H9 (cell line): ENCODE results near the gene CLIC6. TPM values are rescaled to one million over a fixed set of nuclear protein-coding genes. Genes with fewer than 3 reads are reported as not detected.

Experiments
- DNase-seq: peaks from one replicate; pipeline ENCODE4 v3.0.0-alpha.2; 2017
- H2AFZ ChIP-seq: one replicate; pipeline ENCODE4 v1.6.1; 2013; ENCODE audit warnings: mild to moderate bottlenecking, low read length, control low read depth, moderate library complexity
- H2AK5ac ChIP-seq: 2 replicates; pipeline ENCODE4 v1.6.1; 2013; ENCODE audit warnings: low read length, control low read depth, mixed read lengths; ENCODE audit not compliant: insufficient read length
- H2BK120ac ChIP-seq: one replicate; pipeline ENCODE4 v1.6.1; 2013; ENCODE audit warnings: low read depth, mild to moderate bottlenecking, low read length, control low read depth, inconsistent platforms; ENCODE audit not compliant: poor library complexity, severe bottlenecking
- H2BK12ac ChIP-seq: 2 replicates; pipeline ENCODE4 v1.6.1; 2013; ENCODE audit warnings: low read length, control low read depth, mixed read lengths, low read depth; ENCODE audit not compliant: insufficient read length
- H2BK15ac ChIP-seq: 2 replicates; pipeline ENCODE4 v1.6.1; 2013; ENCODE audit warnings: low read depth, low read length, control low read depth
- H2BK20ac ChIP-seq: one replicate; pipeline ENCODE4 v1.6.1; 2013; ENCODE audit warnings: low read depth, mild to moderate bottlenecking, low read length, control low read depth, inconsistent platforms; ENCODE audit not compliant: poor library complexity, severe bottlenecking
- H2BK5ac ChIP-seq: 2 replicates; pipeline ENCODE4 v1.6.1; 2013; ENCODE audit warnings: low read length, control low read depth, mixed read lengths; ENCODE audit not compliant: insufficient read length
- H3K14ac ChIP-seq: 2 replicates; pipeline ENCODE4 v1.6.1; 2013; ENCODE audit warnings: low read length, control low read depth; ENCODE audit not compliant: insufficient read depth
- H3K18ac ChIP-seq: 2 replicates; pipeline ENCODE4 v1.6.1; 2013; ENCODE audit warnings: low read depth, mild to moderate bottlenecking, mixed read lengths, low read length, control low read depth; ENCODE audit not compliant: insufficient read length
- H3K23ac ChIP-seq: 2 replicates; pipeline ENCODE4 v1.6.1; 2013; ENCODE audit warnings: low read length, control low read depth, mixed read lengths, low read depth; ENCODE audit not compliant: insufficient read length
- H3K23me2 ChIP-seq: 2 replicates; pipeline ENCODE4 v1.6.1; 2013; ENCODE audit warnings: low read depth, mild to moderate bottlenecking, mixed read lengths, low read length, control low read depth; ENCODE audit not compliant: insufficient read length, poor library complexity, severe bottlenecking
- H3K27ac ChIP-seq: 2 replicates; pipeline ENCODE4 v1.5.1; 2013; ENCODE audit warnings: low read length, control low read depth, mixed read lengths, low read depth; ENCODE audit not compliant: insufficient read length
- H3K27me3 ChIP-seq: 2 replicates; pipeline ENCODE4 v1.6.1; 2013; ENCODE audit warnings: low read length, control low read depth, inconsistent platforms; ENCODE audit not compliant: insufficient read depth
- H3K4ac ChIP-seq: 2 replicates; pipeline ENCODE4 v1.6.1; 2013; ENCODE audit warnings: low read depth, mild to moderate bottlenecking, control low read depth, inconsistent platforms, low read length, moderate library complexity
- H3K4me1 ChIP-seq: 2 replicates; pipeline ENCODE4 v1.6.1; 2013; ENCODE audit warnings: low read length, control low read depth, inconsistent platforms; ENCODE audit not compliant: insufficient read depth
- H3K4me2 ChIP-seq: 2 replicates; pipeline ENCODE4 v1.6.1; 2013; ENCODE audit warnings: low read length, control low read depth, mixed read lengths; ENCODE audit not compliant: insufficient read length, insufficient read depth
- H3K56ac ChIP-seq: 2 replicates; pipeline ENCODE4 v1.6.1; 2013; ENCODE audit warnings: low read depth, mild to moderate bottlenecking, mixed read lengths, low read length, control low read depth; ENCODE audit not compliant: insufficient read length
- H3K79me1 ChIP-seq: 2 replicates; pipeline ENCODE4 v1.6.1; 2013; ENCODE audit warnings: low read depth, mild to moderate bottlenecking, moderate library complexity, low read length, control low read depth, inconsistent platforms; ENCODE audit not compliant: insufficient read depth, poor library complexity, severe bottlenecking
- H3K79me2 ChIP-seq: 2 replicates; pipeline ENCODE4 v1.6.1; 2013; ENCODE audit warnings: low read length, control low read depth, inconsistent platforms; ENCODE audit not compliant: insufficient read depth
- H3K9ac ChIP-seq: 2 replicates; pipeline ENCODE4 v1.6.1; 2013; ENCODE audit warnings: low read length, control low read depth, mixed read lengths; ENCODE audit not compliant: insufficient read length; ENCODE audit errors: extremely low read depth
- H3K9me3 ChIP-seq: one replicate; pipeline ENCODE4 v1.6.1; 2013; ENCODE audit warnings: low read depth, low read length, inconsistent platforms; ENCODE audit not compliant: control insufficient read depth
- H3T11ph ChIP-seq: one replicate; pipeline ENCODE4 v1.6.1; 2013; ENCODE audit warnings: mild to moderate bottlenecking, low read length, control low read depth, inconsistent platforms
- H4K20me1 ChIP-seq: one replicate; pipeline ENCODE4 v1.6.1; 2013; ENCODE audit not compliant: control insufficient read depth, insufficient read length, insufficient read depth
- H4K5ac ChIP-seq: 2 replicates; pipeline ENCODE4 v1.6.1; 2013; ENCODE audit warnings: low read depth, mild to moderate bottlenecking, mixed read lengths, low read length, control low read depth; ENCODE audit not compliant: insufficient read length
- H4K8ac ChIP-seq: replicated peaks from 2 replicates; pipeline ENCODE4 v1.6.1; 2013; ENCODE audit warnings: low read length, control low read depth, mixed read lengths, low read depth; ENCODE audit not compliant: insufficient read length
- H4K91ac ChIP-seq: 2 replicates; pipeline ENCODE4 v1.6.1; 2013; ENCODE audit warnings: low read depth, mild to moderate bottlenecking, moderate library complexity, mixed read lengths, low read length, control low read depth; ENCODE audit not compliant: insufficient read length
- H3K27ac Mint-ChIP-seq, 3 experiments: 2 replicates in 2 of 3; 3 replicates in 1 of 3; pipeline ENCODE4 v1.8.0; 2020 to 2021; ENCODE audit warnings: mixed read lengths in 3 of 3, mild to moderate bottlenecking in 1 of 3, moderate library complexity in 1 of 3
- H3K27me3 Mint-ChIP-seq: 2 replicates; pipeline ENCODE4 v1.8.0; 2021; ENCODE audit warnings: low read depth, mild to moderate bottlenecking, moderate library complexity, mixed read lengths
- H3K36me3 Mint-ChIP-seq, 3 experiments: 2 replicates in 2 of 3; 3 replicates in 1 of 3; pipeline ENCODE4 v1.8.0; 2020 to 2021; ENCODE audit warnings: low read depth in 3 of 3, mixed read lengths in 3 of 3; ENCODE audit not compliant: insufficient read depth in 1 of 3
- H3K4me1 Mint-ChIP-seq, 2 experiments: 2 replicates each; pipeline ENCODE4 v1.8.0; 2020; ENCODE audit warnings: mixed read lengths in 2 of 2
- H3K4me3 Mint-ChIP-seq, 2 experiments: 2 replicates in 1 of 2; 3 replicates in 1 of 2; pipeline ENCODE4 v1.8.0; 2020 to 2021; ENCODE audit warnings: mild to moderate bottlenecking in 2 of 2, mixed read lengths in 2 of 2, moderate library complexity in 1 of 2
- H3K9me3 Mint-ChIP-seq, 2 experiments: 2 replicates in 1 of 2; 3 replicates in 1 of 2; pipeline ENCODE4 v1.8.0; 2020; ENCODE audit warnings: mild to moderate bottlenecking in 2 of 2, mixed read lengths in 2 of 2, moderate library complexity in 1 of 2
- CTCF ChIP-seq: fragments of 200-600 bp; sonication (generic); conservative IDR thresholded peaks from 3 replicates; pipeline ENCODE4 v1.8.0; 2021; ENCODE audit warnings: antibody characterized with exemption, mild to moderate bottlenecking
- WGBS: extraction: QIAGEN DNeasy Blood & Tissue Kit; methylation state at CpG from one replicate; pipeline ENCODE4 v1.1.7; 2013; ENCODE audit warnings: missing lambda C conversion rate, low lambda C conversion rate, mixed read lengths; ENCODE audit not compliant: insufficient read length; ENCODE audit errors: extremely low coverage; 5-methylcytosine and 5-hydroxymethylcytosine counted together
- total RNA-seq: library from RNA; stranded (reverse); gene quantifications from 2 replicates; pipeline ENCODE4 v1.2.1, GENCODE V29; 2021

Gene CLIC6
- total RNA-seq, 1 experiment from 2014 or later: 1.3 TPM

- H3K23me2 ChIP-seq: no peaks in the 10 kb centered on the region
- no peak for TF ChIP-seq CTCF
- H4K8ac ChIP-seq: no peak overlapping the region
- no peak overlapping the region for H2BK15ac ChIP-seq
- H3K27me3 Mint-ChIP-seq: peaks cover 6% of the 10 kb centered on the region
- H3K4ac ChIP-seq: no peak overlapping the region
- no peak overlapping the region for H2AK5ac ChIP-seq
- H3K4me3 Mint-ChIP-seq: no peak overlapping the region
- no peaks in the 10 kb centered on the region for H4K20me1 ChIP-seq
- H3K23ac ChIP-seq: no peak overlapping the region
- no peak overlapping the region for H3T11ph ChIP-seq
- no peak overlapping the region for H2BK120ac ChIP-seq
- no peaks in the 10 kb centered on the region for H3K9me3 ChIP-seq
- no peaks in the 10 kb centered on the region for H3K79me2 ChIP-seq
- no peak overlapping the region for H3K27ac ChIP-seq
- no peaks in the 10 kb centered on the region for H3K9me3 Mint-ChIP-seq
- DNase-seq: no peak
- no peak overlapping the region for H2BK20ac ChIP-seq
- H3K18ac ChIP-seq: no peak overlapping the region
- H4K91ac ChIP-seq: no peak overlapping the region
- H3K27me3 ChIP-seq: no peaks in the 10 kb centered on the region
- H3K4me1 ChIP-seq: no peaks in the 10 kb centered on the region
- H3K27ac Mint-ChIP-seq: no peak overlapping the region
- peaks cover under 1 to 2% of the 10 kb centered on the region in 2 experiments; a peak in 2 of 4 replicates for H3K4me1 Mint-ChIP-seq
- no CpG with 5 or more reads among the region's 9 CpGs for WGBS
- H3K4me2 ChIP-seq: no peak overlapping the region
- H3K9ac ChIP-seq: no peak overlapping the region
- H3K79me1 ChIP-seq: no peaks in the 10 kb centered on the region
- H3K36me3 Mint-ChIP-seq: no peaks in the 10 kb centered on the region; a peak in 1 of 7 replicates
- no peak overlapping the region for H3K14ac ChIP-seq
- no peak overlapping the region for H2BK5ac ChIP-seq
- H3K56ac ChIP-seq: no peak overlapping the region
- no peak overlapping the region for H2AFZ ChIP-seq
- H2BK12ac ChIP-seq: no peak overlapping the region
- no peak overlapping the region for H4K5ac ChIP-seq
These were observed 28.7 kb upstream of the CLIC6 start for GRCh38 chr21:34639882-34640788.
